Activated CD4-positive, alpha-beta T cell treated with anti-CD3 and anti-CD28 coated beads for 36 hours (primary cell): ENCODE results near the gene CLEC10A. TPM values are rescaled to one million over a fixed set of nuclear protein-coding genes. Genes with fewer than 3 reads are reported as not detected.

Experiments
- ATAC-seq: fragments of 200-7000 bp; cut with Tn5 transposase; one replicate; pipeline ENCODE4 v1.10.0; 2021; ENCODE audit warnings: mild to moderate bottlenecking, moderate library complexity
- CTCF ChIA-PET: fragments of 350-600 bp; sonication (Branson Sonifier 250); formaldehyde crosslinking; loops from one replicate; lab custom pipeline; 2021; ENCODE audit warnings: antibody characterized with exemption; lab: Charles Lee
- POLR2A ChIA-PET: fragments of 350-600 bp; sonication (Branson Sonifier 250); formaldehyde crosslinking; loops from one replicate; lab custom pipeline; 2021; ENCODE audit warnings: antibody characterized with exemption, inconsistent platforms; lab: Charles Lee
- DNase-seq: peaks from one replicate; pipeline ENCODE4 v3.0.0-alpha.2; 2020
- H3K27ac Mint-ChIP-seq: one replicate; pipeline ENCODE4 v1.8.0; 2021; ENCODE audit warnings: mixed read lengths
- H3K27me3 Mint-ChIP-seq: one replicate; pipeline ENCODE4 v1.8.0; 2021; ENCODE audit warnings: mixed read lengths
- H3K36me3 Mint-ChIP-seq: one replicate; pipeline ENCODE4 v1.8.0; 2021; ENCODE audit warnings: low read depth, mixed read lengths
- H3K4me1 Mint-ChIP-seq: one replicate; pipeline ENCODE4 v1.8.0; 2021; ENCODE audit warnings: mixed read lengths
- H3K4me3 Mint-ChIP-seq: one replicate; pipeline ENCODE4 v1.8.0; 2021; ENCODE audit warnings: mild to moderate bottlenecking, moderate library complexity, mixed read lengths
- H3K9me3 Mint-ChIP-seq: one replicate; pipeline ENCODE4 v1.8.0; 2021; ENCODE audit warnings: low read depth, mixed read lengths
- intact Hi-C, 2 experiments: fragments of 100-400 bp; cut with DNase I in 1 of 2; cut with micrococcal nuclease in 1 of 2; formaldehyde crosslinking; loops; one replicate each; pipeline versions ENCODE4 v1.14.2 to v1.15.1; 2022 to 2024; cut with DNase I, micrococcal nuclease
- total RNA-seq, 2 experiments: library from RNA; stranded (reverse); gene quantifications; one replicate each; pipeline ENCODE4 v1.2.3, GENCODE V29; 2021

The CLEC10A gene
- total RNA-seq, 2 experiments from 2014 or later: not detected

- H3K4me1 Mint-ChIP-seq: peaks cover 37% of the 10 kb centered on the region
- intact Hi-C loops: loop anchor here (1.0 to 10.0 kb wide), 10 partner anchors 90 to 799 kb away; partner anchors contain the start of genes CD68 (in 1 of the 2) and SLC2A4 (in 1 of the 2)
- DNase-seq (peak; percentile 66), ATAC-seq (peak; percentile 34)
- H3K27ac Mint-ChIP-seq: peak overlapping the region; percentile 59
- H3K36me3 Mint-ChIP-seq: no peaks in the 10 kb centered on the region
- H3K9me3 Mint-ChIP-seq: no peaks in the 10 kb centered on the region
- ChIA-PET CTCF (interaction anchor here (0.6 to 3.4 kb wide), 49 partner anchors 8 to 685 kb away, joined by 3 to 136 read pairs (median 4); partner anchors contain the start of genes ACADVL, ASGR1, BCL6B and CHRNB1), POLR2A (interaction anchor here (0.7 to 2.4 kb wide), 6 partner anchors 11 to 611 kb away, joined by 3 to 15 read pairs (median 4); partner anchors contain the start of genes ACADVL, DLG4 and SLC16A13)
- peaks cover 3% of the 10 kb centered on the region for H3K27me3 Mint-ChIP-seq
- peak overlapping the region; percentile 68 for H3K4me3 Mint-ChIP-seq
Observed at GRCh38 chr17:7046127-7046724, 33.8 kb downstream of the CLEC10A start.

DNA sequence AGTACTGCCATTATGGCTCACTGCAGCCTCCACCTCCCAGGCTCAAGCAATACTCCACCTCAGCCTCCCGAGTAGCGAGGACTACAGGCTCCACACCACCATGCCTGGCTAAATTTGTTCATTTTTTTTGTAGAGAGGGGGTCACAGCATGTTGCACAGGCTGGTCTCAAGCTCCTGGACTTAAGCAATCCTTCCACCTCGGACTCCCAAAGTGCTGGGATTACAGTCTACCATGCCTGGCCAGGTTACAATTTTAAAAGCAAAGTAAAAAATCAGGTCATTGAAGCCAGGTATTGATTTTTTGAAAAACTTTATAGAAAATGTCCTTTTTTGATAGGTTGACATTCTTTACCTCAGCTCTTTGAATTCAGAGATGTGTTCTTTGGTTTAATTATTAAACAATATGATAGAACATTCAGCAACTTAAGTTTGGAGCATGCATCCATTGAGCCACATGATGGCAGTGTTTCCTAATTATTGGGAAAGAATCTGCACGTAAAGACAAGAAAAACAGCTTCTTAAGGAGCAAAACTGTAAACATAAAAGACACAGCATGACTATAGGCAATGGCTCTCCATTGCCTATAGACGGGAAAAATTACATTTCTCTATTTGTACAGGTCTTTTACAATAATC, 34.4 kb downstream of the CLEC10A start:
- POLR2A ChIA-PET: interaction anchor here (0.7 to 2.4 kb wide), 6 partner anchors 10 to 611 kb away, joined by 3 to 15 read pairs (median 4); partner anchors contain the start of genes ACADVL, DLG4 and SLC16A13
- peak; percentile 57 for DNase-seq

DNA sequence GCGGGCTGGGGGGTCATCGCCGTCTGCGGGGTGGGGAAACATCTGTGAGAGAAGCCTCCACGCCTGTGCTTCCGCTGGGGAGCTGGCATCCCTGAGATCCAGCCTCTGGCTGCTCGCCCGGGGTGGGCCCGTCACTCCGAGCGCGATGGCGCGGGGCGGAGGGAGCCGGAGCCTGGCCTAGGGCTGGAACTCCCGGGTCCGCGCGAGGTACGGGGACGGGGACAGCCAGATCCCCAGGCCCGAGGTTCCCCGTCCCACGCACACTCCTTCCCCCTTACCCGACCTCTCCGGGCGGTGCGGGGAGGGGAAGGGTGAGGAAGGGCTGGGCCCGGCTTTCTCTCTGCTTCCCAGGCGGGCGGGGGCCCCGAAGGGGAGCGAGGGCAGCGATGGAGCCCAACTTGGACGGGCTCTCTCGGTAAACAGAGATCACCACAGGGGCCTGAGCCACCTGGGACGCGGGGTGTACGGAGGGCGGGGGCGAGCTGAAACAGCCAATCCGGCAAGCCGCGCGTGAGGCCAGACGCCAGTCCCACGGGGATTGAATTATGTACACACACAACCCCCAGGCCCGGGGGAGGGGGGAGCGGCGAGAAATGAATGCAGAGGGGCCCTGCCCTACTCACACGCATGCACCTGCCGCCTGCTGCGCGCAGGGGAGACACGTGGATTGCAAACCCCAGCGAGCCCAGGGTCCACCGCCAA, 36.4 kb downstream of the CLEC10A start, which contains the start of gene SLC16A11:
TSS of gene SLC16A11 (minus strand) at position 596 of the 702 bp plus-strand sequence. CDS start at position 17, 579 bp downstream.
- no peaks in the 10 kb centered on the region for H3K9me3 Mint-ChIP-seq
- intact Hi-C loops: loop anchor here in 1 of 2 experiments (10.0 kb wide), 2 partner anchors 531 to 801 kb away; partner anchors contain the start of gene CD68
- no peaks in the 10 kb centered on the region for H3K36me3 Mint-ChIP-seq
- peak within 1 kb of the TSS; percentile 42 for H3K27ac Mint-ChIP-seq
- H3K27me3 Mint-ChIP-seq: peaks cover 3% of the 10 kb centered on the region
- ATAC-seq (peak; percentile 4), DNase-seq (peak; percentile 66)
- POLR2A ChIA-PET: interaction anchor here (2.4 kb wide), 1 partner anchor 89 kb away, joined by 15 read pairs; no protein-coding TSS in a partner anchor
- H3K4me3 Mint-ChIP-seq: peak within 1 kb of the TSS; percentile 70
- peaks cover 37% of the 10 kb centered on the region for H3K4me1 Mint-ChIP-seq
- CTCF ChIA-PET: interaction anchor here (0.6 to 3.4 kb wide), 5 partner anchors 22 to 517 kb away, joined by 3 to 136 read pairs (median 3); no protein-coding TSS in a partner anchor

More for the DNA sequence above, 34.4 kb downstream of the CLEC10A start:
- intact Hi-C loops: loop anchor here (1.0 to 10.0 kb wide), 10 partner anchors 91 to 799 kb away; partner anchors contain the start of genes CD68 (in 1 of the 2) and SLC2A4 (in 1 of the 2)
- Mint-ChIP-seq H3K36me3 (no peaks in the 10 kb centered on the region), H3K4me1 (peaks cover 37% of the 10 kb centered on the region), H3K27ac (peak overlapping the region; percentile 59), H3K27me3 (peaks cover 3% of the 10 kb centered on the region), H3K4me3 (peak overlapping the region; percentile 68), H3K9me3 (no peaks in the 10 kb centered on the region)
- CTCF ChIA-PET: interaction anchor here (0.6 to 3.4 kb wide), 49 partner anchors 8 to 684 kb away, joined by 3 to 136 read pairs (median 4); partner anchors contain the start of genes ACADVL, ASGR1, BCL6B and CHRNB1
- peak; percentile 31 for ATAC-seq

DNA sequence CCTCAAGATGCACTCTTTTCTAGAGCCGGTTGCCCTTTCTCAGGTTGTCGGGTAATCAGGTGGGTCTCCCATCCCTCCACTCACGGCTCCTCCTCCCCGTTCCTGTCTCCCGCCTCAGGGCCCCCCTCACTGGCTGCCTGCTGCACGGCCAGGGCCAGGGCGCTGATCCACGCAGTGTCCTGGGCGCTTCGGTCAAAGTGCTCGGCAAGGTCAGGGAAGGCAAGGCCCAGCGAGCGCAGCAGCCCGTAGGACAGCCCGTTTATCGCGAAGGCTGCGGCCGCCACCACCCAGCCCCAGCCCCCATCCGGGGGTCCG, 36.9 kb downstream of the CLEC10A start:
- ATAC-seq (no peak), DNase-seq (no peak)
- POLR2A ChIA-PET: no interaction called here
- Mint-ChIP-seq H3K4me1 (peaks cover 41% of the 10 kb centered on the region), H3K27me3 (peaks cover 3% of the 10 kb centered on the region), H3K27ac (peak overlapping the region; percentile 42), H3K36me3 (no peaks in the 10 kb centered on the region), H3K9me3 (no peaks in the 10 kb centered on the region), H3K4me3 (peak overlapping the region; percentile 70)
- CTCF ChIA-PET: interaction anchor here (0.8 to 1.1 kb wide), 4 partner anchors 17 to 517 kb away, joined by 3 to 4 read pairs (median 3); no protein-coding TSS in a partner anchor
- intact Hi-C loops: loop anchor here in 1 of 2 experiments (10.0 kb wide), 2 partner anchors 532 to 802 kb away; partner anchors contain the start of gene CD68

- ATAC-seq: peak; percentile 27
- no peaks in the 10 kb centered on the region for H3K9me3 Mint-ChIP-seq
- no peaks in the 10 kb centered on the region for H3K36me3 Mint-ChIP-seq
- CTCF ChIA-PET: interaction anchor here (0.8 to 1.2 kb wide), 7 partner anchors 17 to 132 kb away, joined by 3 to 6 read pairs (median 3); no protein-coding TSS in a partner anchor
- H3K27ac Mint-ChIP-seq: peak overlapping the region; percentile 83
- H3K4me1 Mint-ChIP-seq: peaks cover 43% of the 10 kb centered on the region
- peak; percentile 76 for DNase-seq
- intact Hi-C loops: loop anchor here in 1 of 2 experiments (10.0 kb wide), 2 partner anchors 532 to 802 kb away; partner anchors contain the start of gene CD68
- POLR2A ChIA-PET: interaction anchor here (0.7 kb wide), 1 partner anchor 90 kb away, joined by 3 read pairs; no protein-coding TSS in a partner anchor
- H3K27me3 Mint-ChIP-seq: peaks cover 3% of the 10 kb centered on the region
- peak overlapping the region; percentile 70 for H3K4me3 Mint-ChIP-seq
Observed at GRCh38 chr17:7042501-7043181, 37.4 kb downstream of the CLEC10A start.

- peaks cover 37% of the 10 kb centered on the region for H3K4me1 Mint-ChIP-seq
- POLR2A ChIA-PET: interaction anchor here (0.6 to 0.7 kb wide), 2 partner anchors 91 to 94 kb away, joined by 3 to 7 read pairs; no protein-coding TSS in a partner anchor
- no peaks in the 10 kb centered on the region for H3K36me3 Mint-ChIP-seq
- H3K27ac Mint-ChIP-seq: peak overlapping the region; percentile 83
- CTCF ChIA-PET: interaction anchor here (0.9 to 1.2 kb wide), 6 partner anchors 16 to 131 kb away, joined by 3 to 6 read pairs (median 4); no protein-coding TSS in a partner anchor
- H3K27me3 Mint-ChIP-seq: peaks cover 3% of the 10 kb centered on the region
- H3K4me3 Mint-ChIP-seq: peak overlapping the region; percentile 70
- ATAC-seq: no peak
- intact Hi-C loops: loop anchor here in 1 of 2 experiments (10.0 kb wide), 2 partner anchors 533 to 803 kb away; partner anchors contain the start of gene CD68
- DNase-seq: no peak
- no peaks in the 10 kb centered on the region for H3K9me3 Mint-ChIP-seq
Observed at GRCh38 chr17:7041607-7042500, 38.2 kb downstream of the CLEC10A start.

- DNase-seq: no peak
- Mint-ChIP-seq H3K9me3 (no peaks in the 10 kb centered on the region), H3K4me1 (peaks cover 33% of the 10 kb centered on the region), H3K27ac (peak overlapping the region; percentile 69), H3K36me3 (peaks cover 2% of the 10 kb centered on the region), H3K27me3 (peaks cover under 1% of the 10 kb centered on the region), H3K4me3 (no peak overlapping the region)
- intact Hi-C loops: loop anchor here in 1 of 2 experiments (5.0 to 10.0 kb wide), 4 partner anchors 362 to 805 kb away; partner anchors contain the start of genes CD68, TMEM256, TP53 and WRAP53
- ATAC-seq: no peak
- POLR2A ChIA-PET: no interaction called here
- CTCF ChIA-PET: interaction anchor here (1.2 kb wide), 1 partner anchor 16 kb away, joined by 3 read pairs; no protein-coding TSS in a partner anchor
Observed at GRCh38 chr17:7039832-7040231, 40.2 kb downstream of the CLEC10A start.

GRCh38 chr17:7038025-7038862, 41.8 kb downstream of the CLEC10A start:
- H3K27me3 Mint-ChIP-seq: no peaks in the 10 kb centered on the region
- intact Hi-C loops: loop anchor here in 1 of 2 experiments (5.0 kb wide), 2 partner anchors 364 to 649 kb away; partner anchors contain the start of genes TMEM256, TP53 and WRAP53
- no peak for ATAC-seq
- H3K36me3 Mint-ChIP-seq: peaks cover 2% of the 10 kb centered on the region
- no peaks in the 10 kb centered on the region for H3K9me3 Mint-ChIP-seq
- POLR2A ChIA-PET: interaction anchor here (0.7 kb wide), 1 partner anchor 335 kb away, joined by 3 read pairs; no protein-coding TSS in a partner anchor
- H3K4me3 Mint-ChIP-seq: no peak overlapping the region
- CTCF ChIA-PET: interaction anchor here (0.6 to 1.7 kb wide), 5 partner anchors 8 to 124 kb away, joined by 3 to 8 read pairs (median 4); partner anchors contain the start of gene BCL6B
- no peak for DNase-seq
- peaks cover 39% of the 10 kb centered on the region for H3K4me1 Mint-ChIP-seq
- H3K27ac Mint-ChIP-seq: no peak overlapping the region
